NCI-H69 (cell line): ENCODE data around the gene SEL1L3.
"Not testable (repeated sequence)": the region's sequence is repeated elsewhere in the genome, so short reads cannot be mapped to it uniquely, and the experiment has no call there.

ENCODE experiments used
- DNase-seq: peaks from one replicate; lab custom pipeline; 2025; lab: John Stamatoyannopoulos, UW

SEL1L3 gene

GRCh38 chr4:25879587-25879986, 16.8 kb upstream of the SEL1L3 start:
- DNase-seq = no peak

GRCh38 chr4:25879091-25879584, 16.4 kb upstream of the SEL1L3 start:
- no peak for DNase-seq

GRCh38 chr4:25878676-25879075, 15.9 kb upstream of the SEL1L3 start:
- DNase-seq = no peak

DNA sequence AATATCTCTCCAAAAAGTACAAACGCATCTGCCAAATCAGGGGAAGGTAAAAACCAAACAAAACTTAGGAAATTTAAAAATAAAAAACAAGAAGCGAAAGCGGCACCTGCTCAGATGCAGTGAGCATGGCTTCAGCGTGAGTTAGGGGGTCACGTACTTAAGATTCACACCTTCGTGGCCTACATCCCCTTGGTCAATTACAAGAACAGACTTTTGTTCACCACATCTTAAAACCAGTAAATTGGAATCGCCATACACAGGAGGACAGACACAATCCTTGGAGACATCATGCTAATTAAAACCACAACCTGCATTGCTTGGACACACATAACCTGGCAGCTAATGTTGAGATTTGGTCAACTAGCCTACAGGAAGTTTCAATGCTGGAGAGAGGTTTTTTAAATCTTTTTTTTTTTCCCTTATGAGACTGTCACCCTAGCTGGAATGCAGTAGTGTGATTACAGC, 12.5 kb upstream of the SEL1L3 start:
- DNase-seq = no peak

DNA sequence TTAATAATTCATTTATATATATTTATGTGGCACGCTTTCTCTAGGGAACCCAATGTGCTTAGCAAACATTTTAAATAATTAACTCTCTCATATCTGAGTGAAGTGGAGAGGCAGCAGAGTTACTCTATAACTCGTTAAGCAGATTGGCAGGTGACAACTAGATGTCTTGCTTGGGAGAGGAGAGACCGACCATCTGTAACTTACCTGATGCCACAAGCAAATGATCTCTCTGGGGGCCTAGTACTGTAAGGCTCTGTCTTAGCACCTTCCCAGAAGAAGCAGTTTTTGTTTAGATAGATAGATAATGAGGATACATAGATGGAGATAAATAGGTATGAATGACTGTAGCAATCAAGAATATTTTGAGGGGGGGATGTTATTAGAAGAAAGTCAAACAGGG, 11.9 kb upstream of the SEL1L3 start:
- DNase-seq = no peak

DNA sequence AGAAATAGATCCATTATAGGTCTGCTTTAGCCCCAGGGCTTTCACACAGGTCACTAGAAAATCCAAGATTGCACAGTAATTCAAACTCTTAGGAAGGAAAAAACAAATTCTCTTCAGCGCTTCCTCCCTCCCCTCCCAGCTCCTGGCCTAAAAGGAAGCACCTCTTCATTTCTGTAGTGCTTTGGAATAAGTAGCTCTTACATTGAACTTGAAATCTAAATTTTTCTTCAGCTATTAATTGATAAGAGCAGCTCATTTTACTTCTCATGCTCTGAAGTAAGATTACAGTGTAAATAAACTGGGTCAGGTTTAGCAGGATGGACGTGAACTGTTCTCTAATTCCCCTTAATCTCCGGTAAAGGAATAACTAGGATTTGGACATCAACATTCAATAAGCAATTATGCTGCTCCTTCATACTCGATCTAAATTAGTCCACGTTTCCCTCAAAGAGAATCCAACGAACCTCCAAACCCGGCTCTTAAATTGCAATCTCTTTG, 10.9 kb upstream of the SEL1L3 start:
- no peak for DNase-seq

DNA sequence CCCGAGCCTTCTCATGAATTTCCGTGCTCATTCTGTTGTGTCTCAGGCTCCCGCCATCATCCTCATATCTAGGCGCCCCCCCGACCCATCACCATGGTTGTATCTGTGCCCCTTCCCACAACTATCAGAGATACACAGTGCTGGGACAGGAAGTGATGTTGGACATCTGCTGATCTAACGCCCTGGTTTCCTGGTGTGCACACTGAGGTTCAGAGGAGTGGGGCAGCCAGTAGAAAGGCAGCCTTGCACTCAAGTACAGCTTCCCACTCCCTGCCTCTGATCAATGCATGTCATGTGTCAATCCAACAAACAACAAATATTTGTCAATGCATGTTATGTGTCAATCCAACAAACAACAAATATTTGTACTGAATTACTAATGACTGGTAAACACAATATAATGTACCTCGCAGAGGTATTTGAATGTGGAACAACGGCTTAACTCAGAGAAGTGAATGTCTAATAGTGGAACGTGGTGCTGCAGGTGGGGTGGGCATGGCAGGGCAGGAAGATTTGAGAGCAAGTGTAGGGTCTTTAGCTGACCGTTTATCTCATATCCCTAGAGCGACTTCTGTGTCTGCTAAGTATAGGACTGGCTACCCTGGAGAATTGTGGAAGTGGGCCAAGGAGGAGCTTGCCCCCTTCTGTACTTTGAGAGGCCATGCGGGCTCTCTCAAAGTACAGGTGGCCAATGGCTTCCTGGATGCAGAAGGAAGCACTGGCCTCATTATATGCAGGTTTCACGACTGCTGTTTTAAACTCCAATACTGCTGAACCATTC, 10.3 kb upstream of the SEL1L3 start:
- no peak for DNase-seq

- DNase-seq = no peak
These were observed 7.3 kb upstream of the SEL1L3 start for GRCh38 chr4:25870081-25870480.

DNA sequence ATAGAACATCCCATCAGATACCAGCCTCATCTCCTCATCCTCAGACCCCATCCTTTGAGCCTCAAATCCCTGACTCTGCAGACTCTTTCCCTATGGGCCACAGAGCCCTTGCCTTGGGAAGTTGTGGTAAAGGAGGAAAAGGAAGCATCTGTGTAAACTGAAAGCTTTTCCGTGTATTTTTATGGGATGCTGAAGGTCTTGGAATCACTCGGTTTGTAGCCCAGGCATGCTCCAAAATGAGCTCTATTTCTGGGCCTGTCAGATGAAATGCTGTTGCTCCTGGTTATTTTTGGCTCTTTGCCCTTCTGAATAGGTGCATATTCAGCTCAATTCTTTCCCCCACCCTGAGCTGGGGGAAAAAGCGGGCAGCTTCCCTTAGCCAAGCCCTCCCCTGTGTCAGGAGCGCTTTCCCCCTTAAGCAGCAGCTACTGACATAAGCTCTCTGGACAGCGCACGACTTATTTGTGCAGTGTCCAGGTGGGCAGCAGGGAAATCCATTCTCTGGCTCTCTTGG, 5.0 kb upstream of the SEL1L3 start:
- no peak for DNase-seq

GRCh38 chr4:25866401-25866800, 3.6 kb upstream of the SEL1L3 start:
- DNase-seq = not testable (repeated sequence)

DNA sequence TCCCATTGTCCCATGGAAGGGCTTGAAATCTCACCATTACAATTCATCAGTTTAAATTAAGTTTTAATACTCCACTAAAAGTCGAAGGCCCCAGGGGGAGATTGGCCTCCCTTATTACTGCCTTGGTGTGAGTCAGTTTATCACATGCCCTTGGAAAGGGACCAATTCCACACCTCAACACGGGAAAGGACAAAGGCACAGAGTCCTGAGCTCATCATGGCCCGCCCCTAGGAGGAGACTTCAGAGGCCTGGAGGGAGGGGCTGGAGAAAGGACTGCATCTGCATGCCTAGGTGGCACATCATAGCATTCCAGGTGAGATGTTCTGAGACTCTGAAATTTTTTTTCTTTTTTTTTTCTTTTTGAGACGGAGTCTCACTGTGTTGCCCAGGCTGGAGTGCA, 2.8 kb upstream of the SEL1L3 start:
- peak; percentile 57 for DNase-seq

- no peak for DNase-seq
These were observed 1.1 kb upstream of the SEL1L3 start for GRCh38 chr4:25863831-25864418.

GRCh38 chr4:25863347-25863784, 578 bp upstream of the SEL1L3 start:
- DNase-seq = peak; percentile 81

- peak; percentile 61 for DNase-seq
These were observed 807 bp downstream of the SEL1L3 start for GRCh38 chr4:25861951-25862410.

DNA sequence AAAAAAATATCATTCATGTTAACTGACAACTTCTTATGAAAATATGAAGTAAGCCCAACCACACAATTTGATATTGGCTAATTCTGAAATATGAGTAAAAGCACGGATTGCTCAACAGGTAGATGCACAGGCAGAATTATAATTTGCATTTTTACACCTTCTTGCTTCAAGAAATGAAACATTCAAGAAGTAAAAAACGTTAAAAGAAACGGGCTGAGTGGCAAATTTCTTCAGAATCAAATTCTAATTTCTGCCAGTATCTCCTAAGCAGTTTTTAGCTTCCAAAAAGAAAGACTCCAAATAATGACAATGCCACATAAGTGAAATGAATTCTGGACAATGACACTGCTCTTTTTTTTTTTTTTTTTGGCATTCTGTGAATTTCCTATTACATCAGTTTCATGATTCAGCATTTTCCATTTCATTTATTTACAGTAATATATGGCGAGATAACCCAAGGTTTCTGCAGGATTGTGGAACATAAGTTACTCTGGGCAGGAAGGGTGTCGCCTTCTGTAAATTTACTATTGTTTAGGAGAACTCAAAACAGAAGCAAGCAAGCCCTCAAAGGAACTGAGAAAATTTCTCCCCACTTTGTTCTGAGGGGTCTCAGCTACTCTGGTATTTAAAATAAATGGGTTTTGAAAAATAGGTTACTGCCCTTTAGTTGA, 1.4 kb downstream of the SEL1L3 start:
- no peak for DNase-seq

- no peak for DNase-seq
These were observed 2.1 kb downstream of the SEL1L3 start for GRCh38 chr4:25860586-25861279.

DNA sequence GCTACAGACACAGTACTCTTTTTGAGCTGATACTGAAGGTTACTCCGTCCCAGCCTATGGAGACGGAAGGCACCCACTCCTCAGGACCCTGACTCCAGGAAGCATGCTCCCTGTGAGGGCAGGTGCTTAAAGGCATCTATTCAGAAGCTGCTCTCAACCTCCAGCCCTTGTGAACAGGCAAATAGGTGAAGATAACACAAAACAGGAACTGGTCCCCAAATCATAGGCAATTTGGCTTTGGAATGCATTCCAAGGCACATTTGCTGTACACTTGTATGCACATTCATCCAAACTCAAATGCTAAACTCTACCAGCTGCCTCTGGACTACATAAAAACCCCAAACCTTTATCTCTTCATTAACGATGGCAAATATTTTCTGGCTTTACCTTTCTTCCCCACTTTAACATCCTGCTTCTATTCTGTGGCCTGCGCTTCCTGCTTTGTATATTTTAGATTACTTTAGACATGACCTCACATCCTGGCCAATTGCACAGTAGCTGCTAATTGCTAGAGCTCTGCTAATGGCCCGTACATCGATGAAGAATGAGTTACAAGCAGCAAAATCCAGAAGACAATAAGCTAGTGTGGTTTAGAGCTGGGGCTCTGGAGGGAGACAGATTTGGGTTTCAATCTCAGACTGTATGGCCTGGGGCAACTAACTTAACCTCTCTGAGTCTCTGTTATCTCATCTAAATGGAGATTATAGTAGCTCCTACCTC, 3.2 kb downstream of the SEL1L3 start:
- peak; percentile 76 for DNase-seq

DNA sequence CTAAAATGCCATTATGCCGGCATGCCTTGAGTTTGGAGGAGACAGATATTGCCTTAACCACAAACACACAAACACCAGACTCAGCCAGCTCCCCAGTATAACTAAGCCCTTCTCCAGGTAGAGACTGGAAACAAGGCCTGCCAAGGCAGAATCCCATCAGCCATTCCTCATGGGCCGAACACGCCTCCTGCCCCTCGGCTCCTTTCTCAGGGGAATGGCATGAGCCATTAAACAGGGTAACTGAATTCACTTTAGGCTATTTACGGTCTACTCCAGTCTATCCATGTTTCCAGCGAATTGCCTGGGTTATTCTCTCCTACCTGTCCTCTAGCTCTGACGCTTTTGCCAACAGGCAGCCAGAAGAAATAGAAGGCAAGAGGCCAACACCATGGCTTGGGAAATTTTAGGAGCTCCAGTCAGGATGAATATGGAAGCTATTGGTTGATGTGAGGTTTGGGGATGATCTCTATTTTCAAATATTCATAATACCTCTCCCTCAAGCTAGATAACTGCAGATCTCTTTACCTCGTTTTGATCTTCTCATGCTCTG, 4.9 kb downstream of the SEL1L3 start:
- DNase-seq = no peak

DNA sequence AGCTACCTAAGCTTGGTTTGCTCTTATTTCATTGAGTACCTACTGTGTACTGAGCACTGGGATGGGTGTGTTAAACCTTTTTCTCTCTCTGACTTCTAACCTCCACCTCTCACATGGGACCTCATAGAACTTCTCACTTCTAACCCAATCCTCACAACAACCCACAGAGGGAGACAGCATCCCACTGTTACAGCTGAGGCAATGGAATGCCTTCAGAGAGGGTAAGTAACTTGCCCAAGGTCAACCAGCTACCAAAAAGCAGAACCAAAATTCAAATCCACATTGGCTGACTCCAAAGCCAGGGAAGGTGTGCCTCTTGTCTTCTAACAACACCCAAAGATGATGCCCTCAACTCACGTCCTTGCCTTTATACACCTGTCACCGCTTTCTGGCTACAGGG, 5.4 kb downstream of the SEL1L3 start:
- no peak for DNase-seq

DNA sequence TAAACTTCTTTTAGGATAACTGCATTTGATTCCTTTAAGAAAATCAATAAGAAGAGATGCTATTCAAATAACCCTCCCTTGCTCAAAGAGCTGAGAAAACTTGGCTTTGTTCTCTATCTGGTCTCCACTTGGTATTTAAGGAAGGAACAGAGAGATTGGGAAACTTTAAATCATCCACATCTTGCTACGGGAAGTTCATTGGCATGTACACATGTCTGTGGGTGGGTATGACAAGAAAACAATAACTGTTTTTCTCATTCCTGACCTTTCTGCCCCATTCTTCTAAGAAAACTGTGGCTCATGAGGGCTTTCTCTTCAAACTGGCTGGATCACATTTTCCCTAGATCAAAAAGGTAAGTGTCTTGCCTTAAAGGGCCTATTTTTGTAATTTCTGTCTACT, 6.0 kb downstream of the SEL1L3 start:
- DNase-seq = no peak

- no peak for DNase-seq
These were observed 10.7 kb downstream of the SEL1L3 start for GRCh38 chr4:25852103-25852502.
